Left lung (tissue), 10 donors: Measurements from ENCODE around the gene CEACAM6. TPM values are rescaled to one million over a fixed set of nuclear protein-coding genes. Genes with fewer than 3 reads are reported as not detected.

Experiments
- ATAC-seq: fragments of 200-7000 bp; cut with Tn5 transposase; one replicate; pipeline ENCODE4 v1.9.1; 2020; ENCODE audit warnings: moderate library complexity
- DNase-seq, 4 donors: peaks; one replicate each; pipeline ENCODE4 v3.0.0-alpha.2; 2013 to 2020
- H3K27ac ChIP-seq, 2 donors: fragments of 200-600 bp; sonication (generic) in 1 of 2; one replicate each; pipeline versions ENCODE4 v1.5.0 to v1.8.0; 2020 to 2021
- H3K27me3 ChIP-seq, 2 donors: fragments of 200-600 bp; sonication (generic) in 1 of 2; one replicate each; pipeline versions ENCODE4 v1.5.0 to v1.8.0; 2020 to 2021
- H3K36me3 ChIP-seq, 2 donors: fragments of 200-600 bp; sonication (generic) in 1 of 2; one replicate each; pipeline versions ENCODE4 v1.5.0 to v1.8.0; 2020 to 2021
- H3K4me1 ChIP-seq, 2 donors: fragments of 200-600 bp; one replicate each; pipeline ENCODE4 v1.8.0; 2021
- H3K4me3 ChIP-seq, 2 donors: fragments of 200-600 bp; sonication (generic) in 1 of 2; one replicate each; pipeline versions ENCODE4 v1.5.0 to v1.8.0; 2020 to 2021; ENCODE audit warnings: mild to moderate bottlenecking in 1 of 2
- H3K9me3 ChIP-seq, 2 donors: fragments of 200-600 bp; sonication (generic) in 1 of 2; one replicate each; pipeline versions ENCODE4 v1.5.0 to v1.8.0; 2020 to 2021
- intact Hi-C, 2 donors: fragments of 100-400 bp; cut with DNase I; formaldehyde crosslinking; loops; one replicate each; pipeline versions ENCODE4 v1.11.2 to v1.14.2; 2022
- polyA plus RNA-seq, 6 donors: library from polyadenylated mRNA; unstranded; fragments of 120-200 nt; gene quantifications; one replicate each; pipeline ENCODE4 v1.2.1, GENCODE V29; 2013; ENCODE audit not compliant: insufficient read length in 6 of 6
- total RNA-seq, 2 donors: library from RNA; stranded (reverse); fragmentation: NEBNext Ultra II Directional; extraction: Animal tissue kit (Norgen Biotek cat#: 25700); gene quantifications; one replicate each; pipeline ENCODE4 v1.2.1, GENCODE V29; 2021
- TF ChIP-seq, protein P1 (sequence below), 2 donors: fragments of 200-600 bp; sonication (generic) in 1 of 2; IDR thresholded peaks; one replicate each; pipeline versions ENCODE4 v1.5.0 to v1.8.0; 2021; ENCODE audit warnings: antibody characterized with exemption in 2 of 2
- donor health status: DM: no; HTN: yes; CAD: no.
- donor health status: DM: no; HTN: no; CAD: no.

Gene CEACAM6
- total and polyA plus RNA-seq, 8 donors: 2.1 to 1,560 (median 3.6) TPM

- TF ChIP-seq, protein P1, sequence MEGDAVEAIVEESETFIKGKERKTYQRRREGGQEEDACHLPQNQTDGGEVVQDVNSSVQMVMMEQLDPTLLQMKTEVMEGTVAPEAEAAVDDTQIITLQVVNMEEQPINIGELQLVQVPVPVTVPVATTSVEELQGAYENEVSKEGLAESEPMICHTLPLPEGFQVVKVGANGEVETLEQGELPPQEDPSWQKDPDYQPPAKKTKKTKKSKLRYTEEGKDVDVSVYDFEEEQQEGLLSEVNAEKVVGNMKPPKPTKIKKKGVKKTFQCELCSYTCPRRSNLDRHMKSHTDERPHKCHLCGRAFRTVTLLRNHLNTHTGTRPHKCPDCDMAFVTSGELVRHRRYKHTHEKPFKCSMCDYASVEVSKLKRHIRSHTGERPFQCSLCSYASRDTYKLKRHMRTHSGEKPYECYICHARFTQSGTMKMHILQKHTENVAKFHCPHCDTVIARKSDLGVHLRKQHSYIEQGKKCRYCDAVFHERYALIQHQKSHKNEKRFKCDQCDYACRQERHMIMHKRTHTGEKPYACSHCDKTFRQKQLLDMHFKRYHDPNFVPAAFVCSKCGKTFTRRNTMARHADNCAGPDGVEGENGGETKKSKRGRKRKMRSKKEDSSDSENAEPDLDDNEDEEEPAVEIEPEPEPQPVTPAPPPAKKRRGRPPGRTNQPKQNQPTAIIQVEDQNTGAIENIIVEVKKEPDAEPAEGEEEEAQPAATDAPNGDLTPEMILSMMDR (IDR thresholded peaks at IDR 0.05): no peak
- H3K4me3 ChIP-seq: no peak overlapping the region
- ATAC-seq (peak; percentile 93), DNase-seq (peak in 1 of 4 donors; percentile 77)
- H3K27ac ChIP-seq: peak overlapping the region; percentile 61 to 70
- no peaks in the 10 kb centered on the region for H3K9me3 ChIP-seq
- peaks cover 0 to 14% of the 10 kb centered on the region in 2 donors for H3K27me3 ChIP-seq
- peaks cover 0 to 11% of the 10 kb centered on the region in 2 donors for H3K36me3 ChIP-seq
- H3K4me1 ChIP-seq: peaks cover 6 to 34% of the 10 kb centered on the region in 2 donors
- intact Hi-C loops: no loop called here
Observed at GRCh38 chr19:41774515-41774980, 19.2 kb downstream of the CEACAM6 start.

- Histone ChIP-seq H3K9me3 (no peaks in the 10 kb centered on the region), H3K27me3 (peaks cover 0 to 21% of the 10 kb centered on the region in 2 donors), H3K27ac (no peak overlapping the region), H3K4me1 (peaks cover 6 to 29% of the 10 kb centered on the region in 2 donors), H3K36me3 (peaks cover 0 to under 1% of the 10 kb centered on the region in 2 donors), H3K4me3 (no peak overlapping the region)
- peak in 1 of 4 donors; percentile 36 for DNase-seq
- TF ChIP-seq, protein P1 (IDR thresholded peaks at IDR 0.05): no peak
- intact Hi-C loops: no loop called here
- ATAC-seq: no peak
Observed at GRCh38 chr19:41776700-41777099, 21.4 kb downstream of the CEACAM6 start.

DNA sequence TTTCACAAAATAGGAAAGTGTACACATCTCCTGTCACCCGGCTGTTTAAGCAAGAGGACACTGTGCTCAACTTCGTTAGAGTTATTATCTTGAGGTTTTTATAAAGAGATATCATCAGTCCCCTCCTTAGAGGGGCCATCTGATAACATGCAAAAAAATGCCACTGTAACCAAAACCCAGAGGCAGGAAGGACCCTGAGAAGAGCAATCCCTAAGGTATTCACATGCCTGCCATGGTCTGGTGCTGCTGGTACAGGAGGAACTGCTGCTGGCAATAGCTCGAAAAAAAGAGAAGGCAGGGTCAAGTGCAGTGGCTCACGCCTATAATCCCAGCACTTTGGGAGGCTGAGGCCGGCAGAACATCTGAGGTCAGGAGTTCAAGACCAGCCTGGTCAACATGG is 28.3 kb downstream of the CEACAM6 start:
- ATAC-seq: no peak
- intact Hi-C loops: no loop called here
- TF ChIP-seq, protein P1 (IDR thresholded peaks at IDR 0.05): no peak

DNA sequence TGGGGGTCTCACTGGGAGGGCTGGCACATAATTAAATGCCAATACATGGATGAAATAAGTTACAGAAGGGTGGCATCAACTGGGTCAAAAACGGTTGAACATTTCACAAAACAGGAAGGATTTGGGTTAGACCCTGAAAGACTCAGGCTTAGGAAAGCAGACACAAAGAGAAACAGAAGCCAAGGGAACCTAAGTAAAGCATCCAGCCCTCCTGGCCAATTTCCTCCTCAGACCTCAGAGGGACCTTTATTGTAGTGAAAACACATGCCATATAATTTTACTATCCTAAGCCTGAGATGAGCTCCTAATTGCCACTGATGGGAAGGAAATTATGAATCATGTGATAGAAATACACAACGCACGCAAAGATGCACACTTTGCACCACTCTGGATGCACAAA is 29.0 kb downstream of the CEACAM6 start:
- Histone ChIP-seq H3K9me3 (no peaks in the 10 kb centered on the region), H3K27me3 (peaks cover 0 to 47% of the 10 kb centered on the region in 2 donors), H3K27ac (peak overlapping the region in 1 of 2 donors; percentile 48), H3K36me3 (no peaks in the 10 kb centered on the region), H3K4me3 (no peak overlapping the region), H3K4me1 (peaks cover 0 to 24% of the 10 kb centered on the region in 2 donors)
- ATAC-seq: no peak
- no peak for DNase-seq
- TF ChIP-seq, protein P1 (IDR thresholded peaks at IDR 0.05): no peak
- intact Hi-C loops: no loop called here

More for the DNA sequence above, 28.3 kb downstream of the CEACAM6 start:
- no peaks in the 10 kb centered on the region for H3K36me3 ChIP-seq
- no peaks in the 10 kb centered on the region for H3K9me3 ChIP-seq
- H3K27me3 ChIP-seq: peaks cover 0 to 47% of the 10 kb centered on the region in 2 donors
- H3K27ac ChIP-seq: peak overlapping the region in 1 of 2 donors; percentile 48
- no peak for DNase-seq
- H3K4me1 ChIP-seq: peaks cover 0 to 24% of the 10 kb centered on the region in 2 donors
- no peak overlapping the region for H3K4me3 ChIP-seq

GRCh38 chr19:41784743-41785142 is 29.4 kb downstream of the CEACAM6 start:
- Histone ChIP-seq H3K27ac (peak overlapping the region; percentile 27 to 48), H3K9me3 (no peaks in the 10 kb centered on the region), H3K36me3 (no peaks in the 10 kb centered on the region), H3K4me1 (peaks cover 0 to 24% of the 10 kb centered on the region in 2 donors), H3K4me3 (no peak overlapping the region), H3K27me3 (peaks cover 0 to 47% of the 10 kb centered on the region in 2 donors)
- ATAC-seq (no peak), DNase-seq (no peak)
- TF ChIP-seq, protein P1 (IDR thresholded peaks at IDR 0.05): no peak
- intact Hi-C loops: no loop called here
